Mesothelial cell of epicardium (in vitro differentiated cells): ENCODE data around the gene PITRM1. TPM values are rescaled to one million over a fixed set of nuclear protein-coding genes. Genes with fewer than 3 reads are reported as not detected.

ENCODE experiments used
- DNase-seq, 2 experiments: peaks; one replicate each; pipeline ENCODE4 v3.0.0; 2021; ENCODE audit warnings: low spot score in 2 of 2; ENCODE audit not compliant: unreplicated experiment in 2 of 2
- H3K27ac Mint-ChIP-seq: 2 replicates; pipeline ENCODE4 v1.8.0; 2021; ENCODE audit warnings: mixed read lengths
- H3K27me3 Mint-ChIP-seq: 2 replicates; pipeline ENCODE4 v1.8.0; 2021; ENCODE audit warnings: low read depth, mixed read lengths
- H3K36me3 Mint-ChIP-seq: 2 replicates; pipeline ENCODE4 v1.8.0; 2021; ENCODE audit warnings: mixed read lengths
- H3K4me1 Mint-ChIP-seq: 2 replicates; pipeline ENCODE4 v1.8.0; 2021; ENCODE audit warnings: mixed read lengths
- H3K4me3 Mint-ChIP-seq: 2 replicates; pipeline ENCODE4 v1.8.0; 2021; ENCODE audit warnings: mild to moderate bottlenecking, moderate library complexity, mixed read lengths
- H3K9me3 Mint-ChIP-seq: 2 replicates; pipeline ENCODE4 v1.8.0; 2021; ENCODE audit warnings: mixed read lengths
- total RNA-seq: library from RNA; stranded (reverse); gene quantifications from 3 replicates; pipeline ENCODE4 v1.2.1, GENCODE V29; 2021
- TF ChIP-seq, protein P1 (sequence below): fragments of 200-600 bp; sonication (generic); IDR thresholded peaks from one replicate; pipeline ENCODE4 v1.5.0; 2021; ENCODE audit warnings: antibody characterized with exemption; ENCODE audit not compliant: unreplicated experiment

The PITRM1 gene
- total RNA-seq, 1 donor from 2014 or later = 75.5 TPM

DNA sequence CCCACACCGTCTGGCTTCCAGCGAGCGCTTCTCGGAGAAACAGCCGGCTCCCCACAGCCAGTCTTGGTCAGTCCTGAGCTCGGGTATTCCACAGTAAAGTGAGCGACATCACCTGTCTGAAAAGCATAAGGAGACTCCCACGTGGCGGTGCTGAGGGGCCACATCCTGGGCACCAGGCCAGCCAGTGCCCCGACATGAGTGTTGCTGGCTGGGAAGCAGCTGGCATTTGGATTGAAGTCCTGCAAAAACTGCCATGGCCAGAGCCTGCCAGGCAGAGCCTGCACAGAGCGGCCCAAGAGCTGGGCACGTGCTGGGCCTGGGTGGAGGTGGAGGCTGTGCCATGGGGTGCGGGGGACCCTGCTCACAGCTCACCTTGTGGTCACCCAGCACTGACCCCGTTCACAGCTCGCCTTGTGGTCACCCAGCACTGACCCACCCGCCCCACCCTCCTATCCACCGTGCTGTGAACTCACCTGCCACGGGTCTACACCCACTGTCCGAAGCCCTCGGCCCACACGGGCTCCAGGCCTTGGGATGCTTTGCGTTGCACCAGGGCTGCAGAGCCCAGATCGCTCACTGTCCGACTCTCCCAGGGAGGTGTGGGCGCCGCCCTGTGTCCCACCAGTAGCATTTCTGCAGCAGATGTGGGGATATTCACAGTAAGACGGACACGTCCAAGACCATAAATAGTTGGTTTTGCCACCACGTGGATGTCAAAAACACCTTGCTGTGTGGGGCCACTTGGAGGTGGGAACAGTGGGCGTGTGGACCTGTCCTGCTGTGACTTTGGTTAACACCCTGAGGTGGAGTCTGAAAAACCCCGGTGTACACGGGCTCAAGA is 48.8 kb downstream of the PITRM1 start:
- DNase-seq = no peak
- no peak overlapping the region for H3K4me3 Mint-ChIP-seq
- H3K27me3 Mint-ChIP-seq = no peaks in the 10 kb centered on the region
- TF ChIP-seq, protein P1, sequence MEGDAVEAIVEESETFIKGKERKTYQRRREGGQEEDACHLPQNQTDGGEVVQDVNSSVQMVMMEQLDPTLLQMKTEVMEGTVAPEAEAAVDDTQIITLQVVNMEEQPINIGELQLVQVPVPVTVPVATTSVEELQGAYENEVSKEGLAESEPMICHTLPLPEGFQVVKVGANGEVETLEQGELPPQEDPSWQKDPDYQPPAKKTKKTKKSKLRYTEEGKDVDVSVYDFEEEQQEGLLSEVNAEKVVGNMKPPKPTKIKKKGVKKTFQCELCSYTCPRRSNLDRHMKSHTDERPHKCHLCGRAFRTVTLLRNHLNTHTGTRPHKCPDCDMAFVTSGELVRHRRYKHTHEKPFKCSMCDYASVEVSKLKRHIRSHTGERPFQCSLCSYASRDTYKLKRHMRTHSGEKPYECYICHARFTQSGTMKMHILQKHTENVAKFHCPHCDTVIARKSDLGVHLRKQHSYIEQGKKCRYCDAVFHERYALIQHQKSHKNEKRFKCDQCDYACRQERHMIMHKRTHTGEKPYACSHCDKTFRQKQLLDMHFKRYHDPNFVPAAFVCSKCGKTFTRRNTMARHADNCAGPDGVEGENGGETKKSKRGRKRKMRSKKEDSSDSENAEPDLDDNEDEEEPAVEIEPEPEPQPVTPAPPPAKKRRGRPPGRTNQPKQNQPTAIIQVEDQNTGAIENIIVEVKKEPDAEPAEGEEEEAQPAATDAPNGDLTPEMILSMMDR = no peak
- peaks cover 21% of the 10 kb centered on the region for H3K36me3 Mint-ChIP-seq
- peaks cover 10% of the 10 kb centered on the region for H3K4me1 Mint-ChIP-seq
- no peak overlapping the region for H3K27ac Mint-ChIP-seq
- no peaks in the 10 kb centered on the region for H3K9me3 Mint-ChIP-seq

DNA sequence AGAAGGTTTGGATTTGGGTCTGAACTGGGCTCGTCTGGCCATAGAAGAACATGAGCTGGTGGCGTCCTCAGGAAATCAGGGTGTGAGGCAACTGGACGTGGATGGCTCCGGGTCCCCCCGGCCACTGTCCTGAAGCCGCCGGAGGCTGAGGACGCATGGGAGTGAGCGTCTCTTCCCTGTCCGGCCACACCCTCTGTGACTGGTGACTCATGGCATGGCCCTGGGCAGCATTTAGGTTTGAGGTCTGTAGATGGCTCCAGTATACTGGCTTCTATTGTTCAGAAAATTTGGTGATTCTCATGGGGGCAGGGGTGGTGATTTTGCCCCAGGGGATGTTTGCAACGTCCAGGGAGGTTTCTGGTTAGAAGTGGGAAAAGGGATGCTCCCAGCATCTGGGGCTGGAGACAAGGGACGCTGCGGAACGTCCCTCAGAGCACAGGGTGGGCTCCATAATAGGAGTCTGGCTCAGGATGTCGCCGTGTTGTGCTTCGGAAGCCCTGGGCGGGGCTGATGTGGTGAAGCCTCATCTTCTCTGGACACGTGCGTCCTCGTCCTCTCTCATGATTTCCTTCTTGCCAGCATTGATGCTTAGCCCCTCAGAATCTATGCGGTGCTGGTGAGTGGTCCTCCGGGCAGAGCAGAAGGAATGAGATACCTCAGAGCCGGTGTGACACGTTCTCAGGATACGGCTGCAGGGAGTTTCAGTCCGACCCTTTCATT is 49.9 kb downstream of the PITRM1 start:
- Mint-ChIP-seq H3K27ac (no peak overlapping the region), H3K36me3 (peaks cover 22% of the 10 kb centered on the region), H3K4me1 (peaks cover 10% of the 10 kb centered on the region), H3K4me3 (no peak overlapping the region), H3K9me3 (no peaks in the 10 kb centered on the region), H3K27me3 (no peaks in the 10 kb centered on the region)
- DNase-seq = no peak
- TF ChIP-seq, protein P1 = no peak

DNA sequence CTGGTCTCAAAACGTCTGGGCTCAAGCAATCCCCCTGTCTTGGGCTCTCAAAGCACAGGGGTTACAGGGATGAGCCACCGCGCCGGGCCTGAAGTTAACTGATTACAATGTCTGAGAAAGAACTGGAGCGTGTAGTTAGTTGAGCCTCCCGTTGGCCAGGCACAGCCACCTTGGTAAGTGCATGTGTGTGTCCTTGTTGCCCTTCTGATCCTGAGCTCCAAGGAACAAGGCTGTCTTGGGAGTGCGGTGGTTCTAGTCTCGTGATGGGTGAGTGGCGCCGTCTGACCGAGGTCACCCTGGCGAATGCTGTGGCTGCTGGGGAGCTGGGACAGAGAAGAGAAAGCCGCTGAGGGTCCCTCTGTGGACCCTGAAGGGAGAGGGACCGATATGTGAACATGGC is 50.5 kb downstream of the PITRM1 start:
- Mint-ChIP-seq H3K27ac (no peak overlapping the region), H3K9me3 (no peaks in the 10 kb centered on the region), H3K4me3 (no peak overlapping the region), H3K36me3 (peaks cover 21% of the 10 kb centered on the region), H3K4me1 (peaks cover 8% of the 10 kb centered on the region), H3K27me3 (no peaks in the 10 kb centered on the region)
- no peak for DNase-seq
- TF ChIP-seq, protein P1 = no peak

DNA sequence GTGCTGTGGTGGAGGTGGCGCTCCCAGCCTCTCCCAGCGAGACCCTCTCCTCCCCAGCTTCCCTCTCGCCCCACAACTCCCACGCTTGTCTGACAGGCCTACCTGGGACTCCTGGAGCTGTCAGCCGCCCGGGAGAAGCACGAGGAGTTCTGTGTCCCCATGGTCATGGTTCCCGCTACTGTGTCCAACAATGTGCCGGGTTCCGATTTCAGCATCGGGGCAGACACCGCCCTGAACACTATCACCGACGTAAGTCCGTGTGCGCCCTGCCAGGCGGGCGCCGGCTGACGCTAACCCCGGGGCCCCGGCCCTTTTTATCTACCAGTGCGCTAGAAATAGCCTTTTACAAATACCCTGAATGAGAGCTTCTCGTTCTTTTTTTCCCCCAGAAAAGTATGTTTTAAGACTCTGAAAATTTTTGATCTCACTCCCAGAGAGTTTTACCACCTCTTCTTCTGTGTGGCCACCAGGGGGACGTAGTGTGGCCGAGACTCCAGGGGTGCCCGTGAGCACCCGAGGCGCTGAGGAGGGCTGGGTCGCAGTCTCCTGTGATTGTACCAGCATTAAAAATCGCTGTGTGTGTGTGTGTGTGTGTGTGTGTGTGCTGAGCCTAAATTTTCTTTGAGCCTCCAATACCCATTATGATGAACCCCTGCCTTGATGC is 52.7 kb downstream of the PITRM1 start:
- H3K27ac Mint-ChIP-seq = no peak overlapping the region
- no peak overlapping the region for H3K4me3 Mint-ChIP-seq
- no peak for DNase-seq
- TF ChIP-seq, protein P1 = peak; percentile 58
- H3K4me1 Mint-ChIP-seq = no peaks in the 10 kb centered on the region
- no peaks in the 10 kb centered on the region for H3K9me3 Mint-ChIP-seq
- H3K36me3 Mint-ChIP-seq = peaks cover 30% of the 10 kb centered on the region
- no peaks in the 10 kb centered on the region for H3K27me3 Mint-ChIP-seq

DNA sequence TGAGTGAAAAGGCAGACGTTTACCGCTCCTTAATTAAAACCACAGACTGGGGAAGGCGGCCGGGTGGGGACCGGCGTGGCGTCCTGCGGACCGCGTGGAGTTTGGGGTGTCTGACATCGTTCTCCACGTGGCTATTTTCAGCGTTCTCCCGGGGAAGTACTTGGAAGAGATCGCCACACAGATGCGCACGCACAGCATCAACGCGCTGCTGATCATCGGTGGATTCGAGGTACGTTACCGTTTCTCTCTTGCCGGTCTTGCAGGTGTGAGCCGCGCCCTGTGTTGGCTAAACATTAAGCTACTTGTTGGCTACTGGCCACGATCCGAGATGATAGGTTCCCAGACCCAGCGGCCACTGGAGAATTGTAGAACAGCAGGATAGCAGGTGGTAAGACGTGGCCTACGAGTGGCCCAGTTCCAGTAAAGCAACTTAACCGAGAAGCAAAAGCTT is 53.9 kb downstream of the PITRM1 start:
- Mint-ChIP-seq H3K4me3 (no peak overlapping the region), H3K27me3 (no peaks in the 10 kb centered on the region), H3K27ac (no peak overlapping the region), H3K9me3 (no peaks in the 10 kb centered on the region), H3K36me3 (peaks cover 33% of the 10 kb centered on the region), H3K4me1 (no peaks in the 10 kb centered on the region)
- TF ChIP-seq, protein P1 = no peak
- DNase-seq = no peak
